Measurements from ENCODE around the gene HEATR5B. TPM values are rescaled to one million over a fixed set of nuclear protein-coding genes. Genes with fewer than 3 reads are reported as not detected.

HEATR5B gene
- total and polyA plus RNA-seq, 4 experiments from 2014 or later: 6.1 to 55.2 (median 36.6) TPM

DNA sequence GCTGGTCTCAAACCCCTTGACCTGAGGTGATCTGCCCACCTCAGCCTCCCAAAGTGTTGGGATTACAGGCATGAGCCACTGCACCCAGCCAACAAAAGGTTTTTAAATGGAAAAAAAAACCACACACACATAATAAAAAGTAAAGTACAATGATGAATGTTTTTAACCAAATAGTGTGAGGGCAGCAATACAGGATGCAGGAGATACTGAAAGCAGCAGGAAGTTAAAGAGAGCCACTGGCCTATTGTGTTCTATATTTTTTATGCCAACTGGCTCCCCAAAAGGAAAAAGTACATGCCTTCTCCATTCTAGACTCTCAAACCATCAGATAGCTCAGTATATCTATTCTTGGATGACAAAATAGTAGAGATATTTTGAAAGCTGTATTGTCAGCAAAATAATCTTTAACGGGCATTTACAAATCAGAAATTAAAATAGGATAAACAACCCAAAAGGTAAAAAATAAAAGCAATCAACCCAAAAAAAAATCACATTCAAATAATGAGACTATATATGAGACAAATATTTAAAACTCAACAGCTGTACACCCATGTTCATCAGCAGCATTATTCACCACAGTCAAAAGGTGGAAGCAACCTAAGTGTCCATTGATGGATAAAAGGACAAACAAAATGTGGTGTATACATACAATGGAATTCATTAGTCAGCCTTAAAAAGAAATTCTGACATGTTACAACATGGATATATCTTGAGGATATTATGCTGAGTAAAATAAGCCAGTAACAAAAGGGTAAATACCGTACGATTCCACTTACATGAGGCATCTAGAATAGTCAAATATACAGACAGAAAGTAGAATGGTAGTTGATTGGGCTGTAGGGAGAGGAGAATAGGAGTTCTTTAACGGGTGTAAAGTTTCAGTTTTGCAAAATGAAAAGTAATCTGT lies 26.4 kb upstream of the HEATR5B start:
- Histone ChIP-seq H3K36me3 (ENCODE audit: insufficient read depth, low read length) (peaks cover 20% of the 10 kb centered on the region), H3K4me1 (ENCODE audit: insufficient read depth, low read length) (no peaks in the 10 kb centered on the region), H3K4me3 (ENCODE audit: low read length in 2 of 2) (no peak overlapping the region), H3K27me3 (ENCODE audit: insufficient read depth, low read length) (no peaks in the 10 kb centered on the region), H3K9me3 (ENCODE audit: control insufficient read depth in 1 of 2, low read length in 2 of 2) (no peaks in the 10 kb centered on the region), H3K27ac (ENCODE audit: low read depth, low read length) (no peak overlapping the region)
- H3K9me3 Mint-ChIP-seq: no peaks in the 10 kb centered on the region
- H3K4me3 Mint-ChIP-seq: no peak overlapping the region
- intact Hi-C loops (cut with micrococcal nuclease): no loop called here
- ChIA-PET CTCF (ENCODE audit: partially characterized antibody) (no interaction called here), POLR2A (ENCODE audit: partially characterized antibody) (no interaction called here)
- DNase-seq: no peak
- peaks cover 39 to 57% of the 10 kb centered on the region in 2 donors for H3K36me3 Mint-ChIP-seq
- H3K4me1 Mint-ChIP-seq: peaks cover 0 to 1% (median under 1%) of the 10 kb centered on the region in 4 donors
- H3K27ac Mint-ChIP-seq: peak overlapping the region in 2 of 7 donors; percentile 43 to 73
- no peaks in the 10 kb centered on the region for H3K27me3 Mint-ChIP-seq

DNA sequence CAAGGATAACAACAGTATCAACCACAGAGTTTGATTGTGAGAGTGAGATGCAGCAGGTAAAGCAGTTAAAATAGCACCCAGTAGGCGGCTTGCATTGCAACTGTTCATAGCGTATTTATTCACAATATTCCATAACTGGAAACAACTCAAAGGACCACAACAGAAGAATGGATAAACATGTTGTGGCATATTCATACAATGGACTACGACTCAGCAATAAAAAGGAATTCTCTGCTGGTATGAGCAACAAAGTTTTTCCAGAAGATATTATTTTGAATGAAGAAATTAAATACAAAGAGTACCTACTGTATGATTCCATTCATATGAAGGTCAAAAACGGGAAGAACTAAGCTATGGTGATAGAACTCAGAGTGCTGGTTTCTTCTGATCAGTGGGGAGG lies 25.4 kb upstream of the HEATR5B start:
- H3K27ac Mint-ChIP-seq: no peak overlapping the region
- CTCF ChIA-PET (ENCODE audit: partially characterized antibody): no interaction called here

DNA sequence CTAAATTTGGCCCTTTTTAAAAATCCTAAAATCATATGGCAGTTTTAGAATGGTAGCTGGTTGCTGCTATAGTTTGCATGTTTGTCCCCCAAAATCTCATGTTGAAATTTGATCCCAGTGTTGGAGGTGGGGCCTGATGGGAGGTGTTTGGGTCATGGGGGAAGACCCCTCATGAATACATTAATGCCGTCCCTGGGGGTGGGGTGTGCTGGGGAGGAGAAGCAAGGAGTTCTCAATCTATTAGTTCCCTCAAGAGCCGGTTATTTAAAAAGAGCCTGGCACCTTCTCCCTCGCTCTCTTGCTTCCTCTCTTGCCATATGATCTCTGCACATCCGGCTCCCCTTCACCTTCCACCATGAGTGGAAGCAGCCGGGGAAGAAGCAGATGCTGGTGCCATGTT lies 21.0 kb upstream of the HEATR5B start:
- no peak for DNase-seq
- Mint-ChIP-seq H3K27me3 (no peaks in the 10 kb centered on the region), H3K4me1 (no peaks in the 10 kb centered on the region), H3K9me3 (no peaks in the 10 kb centered on the region), H3K36me3 (peaks cover 47 to 65% of the 10 kb centered on the region in 2 donors), H3K4me3 (no peak overlapping the region), H3K27ac (peak overlapping the region in 2 of 7 donors; percentile 53 to 64)
- Histone ChIP-seq H3K9me3 (ENCODE audit: control insufficient read depth in 1 of 2, low read length in 2 of 2) (no peaks in the 10 kb centered on the region), H3K4me1 (ENCODE audit: insufficient read depth, low read length) (no peaks in the 10 kb centered on the region), H3K27ac (ENCODE audit: low read depth, low read length) (no peak overlapping the region), H3K36me3 (ENCODE audit: insufficient read depth, low read length) (peaks cover 31% of the 10 kb centered on the region), H3K4me3 (ENCODE audit: low read length in 2 of 2) (no peak overlapping the region), H3K27me3 (ENCODE audit: insufficient read depth, low read length) (no peaks in the 10 kb centered on the region)
- intact Hi-C loops (cut with micrococcal nuclease): no loop called here
- ChIA-PET POLR2A (ENCODE audit: partially characterized antibody) (no interaction called here), CTCF (ENCODE audit: partially characterized antibody) (no interaction called here)

More for the DNA sequence above, 25.4 kb upstream of the HEATR5B start:
- Mint-ChIP-seq H3K27me3 (no peaks in the 10 kb centered on the region), H3K4me1 (peaks cover 0 to 1% (median under 1%) of the 10 kb centered on the region in 4 donors), H3K9me3 (no peaks in the 10 kb centered on the region), H3K36me3 (peaks cover 48 to 64% of the 10 kb centered on the region in 2 donors), H3K4me3 (no peak overlapping the region)
- Histone ChIP-seq H3K27me3 (ENCODE audit: insufficient read depth, low read length) (no peaks in the 10 kb centered on the region), H3K9me3 (ENCODE audit: control insufficient read depth in 1 of 2, low read length in 2 of 2) (no peaks in the 10 kb centered on the region), H3K4me3 (ENCODE audit: low read length in 2 of 2) (no peak overlapping the region), H3K4me1 (ENCODE audit: insufficient read depth, low read length) (no peaks in the 10 kb centered on the region), H3K36me3 (ENCODE audit: insufficient read depth, low read length) (peaks cover 20% of the 10 kb centered on the region), H3K27ac (ENCODE audit: low read depth, low read length) (no peak overlapping the region)
- intact Hi-C loops (cut with micrococcal nuclease): no loop called here
- POLR2A ChIA-PET (ENCODE audit: partially characterized antibody): no interaction called here
- DNase-seq: no peak

DNA sequence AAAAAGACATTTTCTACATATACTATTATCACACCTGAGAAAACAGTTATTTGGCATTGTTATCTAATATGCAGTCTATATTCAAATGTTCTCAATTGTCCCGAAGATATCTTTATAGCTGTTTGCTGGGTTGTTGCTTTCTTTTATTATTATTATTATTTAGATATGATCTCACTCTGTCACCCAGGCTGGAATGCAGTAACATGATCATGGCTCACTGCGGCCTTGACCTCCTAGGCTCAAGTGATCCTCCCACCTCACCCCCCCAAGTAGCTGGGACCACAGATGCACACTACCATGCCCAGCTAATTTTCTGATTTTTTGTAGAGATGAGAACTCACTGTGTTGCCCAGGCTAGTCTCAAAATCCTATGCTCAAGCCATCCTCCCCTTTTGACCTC lies 20.0 kb upstream of the HEATR5B start:
- H3K36me3 Mint-ChIP-seq: peaks cover 52 to 65% of the 10 kb centered on the region in 2 donors
- Histone ChIP-seq H3K9me3 (ENCODE audit: control insufficient read depth in 1 of 2, low read length in 2 of 2) (no peaks in the 10 kb centered on the region), H3K36me3 (ENCODE audit: insufficient read depth, low read length) (peaks cover 32% of the 10 kb centered on the region), H3K27me3 (ENCODE audit: insufficient read depth, low read length) (no peaks in the 10 kb centered on the region), H3K27ac (ENCODE audit: low read depth, low read length) (no peak overlapping the region), H3K4me1 (ENCODE audit: insufficient read depth, low read length) (no peaks in the 10 kb centered on the region), H3K4me3 (ENCODE audit: low read length in 2 of 2) (no peak overlapping the region)
- DNase-seq: no peak
- intact Hi-C loops (cut with micrococcal nuclease): no loop called here
- H3K27me3 Mint-ChIP-seq: no peaks in the 10 kb centered on the region
- H3K4me1 Mint-ChIP-seq: no peaks in the 10 kb centered on the region
- no peak overlapping the region for H3K4me3 Mint-ChIP-seq
- ChIA-PET CTCF (ENCODE audit: partially characterized antibody) (no interaction called here), POLR2A (ENCODE audit: partially characterized antibody) (no interaction called here)
- peak overlapping the region in 1 of 7 donors; percentile 29 for H3K27ac Mint-ChIP-seq
- no peaks in the 10 kb centered on the region for H3K9me3 Mint-ChIP-seq

DNA sequence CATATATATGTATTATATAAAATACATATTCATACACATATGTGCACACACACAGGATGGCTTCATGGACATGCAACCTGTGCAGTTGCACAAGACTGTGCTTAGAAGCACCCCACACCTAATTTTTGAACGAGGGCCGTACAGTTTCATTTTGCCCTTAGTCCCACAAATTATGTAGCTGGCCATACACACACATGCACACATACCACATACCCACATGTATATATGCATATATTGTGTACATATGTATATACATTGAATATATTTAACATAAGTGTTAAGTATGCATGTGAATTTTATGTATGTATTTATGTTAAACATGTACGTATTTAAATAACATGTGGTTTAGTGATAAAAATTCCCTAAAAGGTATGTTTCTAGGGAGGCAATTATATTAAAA lies 18.4 kb upstream of the HEATR5B start:
- CTCF ChIA-PET (ENCODE audit: partially characterized antibody): no interaction called here
- H3K36me3 Mint-ChIP-seq: peaks cover 43 to 59% of the 10 kb centered on the region in 2 donors
- H3K36me3 ChIP-seq (ENCODE audit: insufficient read depth, low read length): peaks cover 29% of the 10 kb centered on the region

DNA sequence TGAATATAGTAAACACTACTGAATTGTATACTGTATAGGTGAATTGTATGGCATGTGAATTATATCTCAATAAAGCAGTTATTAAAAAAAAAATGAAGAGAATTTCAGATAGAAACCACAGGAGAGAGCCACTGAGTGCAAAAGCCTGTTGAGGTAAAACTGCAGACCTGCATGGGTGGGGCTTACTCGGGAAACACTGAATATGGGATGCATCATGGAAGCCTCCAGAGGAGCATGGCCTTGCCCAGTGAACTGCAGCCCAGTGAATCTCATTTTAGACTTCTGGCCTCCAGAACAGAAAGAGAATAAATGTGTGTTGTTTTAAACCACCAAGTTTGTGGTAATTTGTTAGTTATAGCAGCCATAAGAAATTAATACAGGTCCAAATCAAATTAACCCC lies 15.9 kb upstream of the HEATR5B start:
- H3K4me1 ChIP-seq (ENCODE audit: insufficient read depth, low read length): no peaks in the 10 kb centered on the region
- Mint-ChIP-seq H3K27ac (peak overlapping the region in 3 of 7 donors; percentile 2 to 49 (median 13)), H3K4me3 (no peak overlapping the region), H3K27me3 (no peaks in the 10 kb centered on the region), H3K36me3 (peaks cover 39 to 61% of the 10 kb centered on the region in 2 donors), H3K9me3 (no peaks in the 10 kb centered on the region), H3K4me1 (no peaks in the 10 kb centered on the region)
- peaks cover 34% of the 10 kb centered on the region for H3K36me3 ChIP-seq (ENCODE audit: insufficient read depth, low read length)
- H3K9me3 ChIP-seq (ENCODE audit: control insufficient read depth in 1 of 2, low read length in 2 of 2): no peaks in the 10 kb centered on the region
- no peak for DNase-seq
- H3K27me3 ChIP-seq (ENCODE audit: insufficient read depth, low read length): no peaks in the 10 kb centered on the region
- intact Hi-C loops (cut with micrococcal nuclease): no loop called here
- ChIA-PET CTCF (ENCODE audit: partially characterized antibody) (no interaction called here), POLR2A (ENCODE audit: partially characterized antibody) (interaction anchor here (1.0 kb wide), 1 partner anchor 17 kb away, joined by 4 read pairs; no protein-coding TSS in a partner anchor)
- no peak overlapping the region for H3K4me3 ChIP-seq (ENCODE audit: low read length in 2 of 2)
- no peak overlapping the region for H3K27ac ChIP-seq (ENCODE audit: low read depth, low read length)

More for the DNA sequence above, 18.4 kb upstream of the HEATR5B start:
- H3K9me3 Mint-ChIP-seq: no peaks in the 10 kb centered on the region
- Histone ChIP-seq H3K4me1 (ENCODE audit: insufficient read depth, low read length) (no peaks in the 10 kb centered on the region), H3K27me3 (ENCODE audit: insufficient read depth, low read length) (no peaks in the 10 kb centered on the region), H3K9me3 (ENCODE audit: control insufficient read depth in 1 of 2, low read length in 2 of 2) (no peaks in the 10 kb centered on the region), H3K27ac (ENCODE audit: low read depth, low read length) (no peak overlapping the region), H3K4me3 (ENCODE audit: low read length in 2 of 2) (no peak overlapping the region)
- DNase-seq: no peak
- H3K27ac Mint-ChIP-seq: no peak overlapping the region
- intact Hi-C loops (cut with micrococcal nuclease): no loop called here
- H3K4me1 Mint-ChIP-seq: no peaks in the 10 kb centered on the region
- POLR2A ChIA-PET (ENCODE audit: partially characterized antibody): no interaction called here
- no peak overlapping the region for H3K4me3 Mint-ChIP-seq
- no peaks in the 10 kb centered on the region for H3K27me3 Mint-ChIP-seq

DNA sequence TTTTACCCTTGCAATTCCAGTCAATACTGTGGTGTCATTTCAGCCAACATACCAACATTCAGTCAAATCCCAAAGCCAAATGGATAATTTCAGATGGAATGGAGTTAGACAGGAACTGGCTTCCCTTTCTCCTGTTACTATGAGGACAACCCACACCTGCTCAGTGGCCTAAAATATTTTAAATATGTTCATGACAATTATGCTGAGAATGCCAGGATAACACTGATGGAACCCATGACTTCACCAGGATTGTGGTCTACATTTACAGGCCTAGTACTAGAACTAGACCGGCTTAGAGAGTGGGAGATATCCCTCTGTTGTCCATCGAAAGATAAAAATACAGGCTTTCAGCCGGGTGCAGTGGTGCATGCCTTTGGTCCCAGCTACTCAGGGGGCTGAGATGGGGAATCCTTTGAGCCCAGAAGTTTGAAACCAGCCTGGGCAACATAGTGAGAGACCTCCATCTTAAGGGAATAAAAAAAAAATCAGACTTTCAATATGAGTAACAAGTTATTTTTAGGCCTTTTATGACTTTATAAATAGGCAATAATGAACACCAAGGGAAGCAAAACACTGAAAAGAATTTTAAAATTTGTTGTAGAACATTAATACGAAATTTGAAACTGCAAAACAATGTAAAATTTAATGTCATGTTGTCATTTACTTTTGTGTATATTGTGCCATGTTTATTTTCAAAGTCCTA lies 14.4 kb upstream of the HEATR5B start:
- H3K27ac Mint-ChIP-seq: peak overlapping the region in 1 of 7 donors; percentile 26
- Histone ChIP-seq H3K27me3 (ENCODE audit: insufficient read depth, low read length) (no peaks in the 10 kb centered on the region), H3K36me3 (ENCODE audit: insufficient read depth, low read length) (peaks cover 47% of the 10 kb centered on the region), H3K4me1 (ENCODE audit: insufficient read depth, low read length) (no peaks in the 10 kb centered on the region), H3K9me3 (ENCODE audit: control insufficient read depth in 1 of 2, low read length in 2 of 2) (no peaks in the 10 kb centered on the region), H3K4me3 (ENCODE audit: low read length in 2 of 2) (no peak overlapping the region), H3K27ac (ENCODE audit: low read depth, low read length) (no peak overlapping the region)
- intact Hi-C loops (cut with micrococcal nuclease): no loop called here
- no peak for DNase-seq
- no peaks in the 10 kb centered on the region for H3K9me3 Mint-ChIP-seq
- peaks cover 39 to 62% of the 10 kb centered on the region in 2 donors for H3K36me3 Mint-ChIP-seq
- POLR2A ChIA-PET (ENCODE audit: partially characterized antibody): no interaction called here
- no peak overlapping the region for H3K4me3 Mint-ChIP-seq
- CTCF ChIA-PET (ENCODE audit: partially characterized antibody): no interaction called here
- H3K4me1 Mint-ChIP-seq: no peaks in the 10 kb centered on the region
- H3K27me3 Mint-ChIP-seq: no peaks in the 10 kb centered on the region

Measured in CD4-positive, alpha-beta memory T cell (primary cell).